Measurements from ENCODE around the gene TTLL10.

GRCh38 chr1:1242461-1243265 lies 69.0 kb downstream of the TTLL10 start:
- TF ChIP-seq CTCF (conservative IDR thresholded peaks at IDR 0.05; ENCODE audit: low read depth in 2 of 2) (no peak), EZH2 (IDR thresholded peaks at IDR 0.05; ENCODE audit: low read depth, unreplicated experiment) (no peak), CREB1 (CRISPR knock-in tag; IDR thresholded peaks at IDR 0.05; ENCODE audit: low read depth) (no peak), POLR2AphosphoS5 (IDR thresholded peaks at IDR 0.05; ENCODE audit: low read depth) (no peak), EZH2phosphoT487 (IDR thresholded peaks at IDR 0.05; ENCODE audit: unreplicated experiment) (no peak), REST (IDR thresholded peaks at IDR 0.05; ENCODE audit: unreplicated experiment) (no peak)

Measured in GM23338 (cell line).